GM13977 (cell line): ENCODE measurements around the gene GRIN3B.

Experiments used
- DNase-seq: peaks from one replicate; pipeline ENCODE4 v3.0.0; 2012; ENCODE audit warnings: low spot score
- CTCF ChIP-seq: IDR thresholded peaks from 2 replicates; pipeline ENCODE4 v1.5.1; 2012; ENCODE audit warnings: mild to moderate bottlenecking, control low read depth; ENCODE audit not compliant: insufficient read depth; ENCODE audit errors: extremely low read depth, missing control alignments
- in situ Hi-C: fragments of 300-500 bp; cut with MboI; formaldehyde crosslinking; loops from one replicate; pipeline ENCODE4 v1.12.0; 2022; ENCODE audit warnings: low sequenced_read_pairs, low pct_unique_long_range_greater_than_20kb, mixed read lengths, inconsistent platforms; ENCODE audit not compliant: unreplicated experiment

Gene GRIN3B

GRCh38 chr19:1046836-1047695 lies 46.8 kb downstream of the GRIN3B start:
- in situ Hi-C loops = no loop called here
- no peak for TF ChIP-seq CTCF
- no peak for DNase-seq

GRCh38 chr19:1047696-1048147 lies 47.5 kb downstream of the GRIN3B start:
- no peak for DNase-seq
- in situ Hi-C loops = no loop called here
- no peak for TF ChIP-seq CTCF

GRCh38 chr19:1049106-1049505 lies 48.9 kb downstream of the GRIN3B start:
- TF ChIP-seq CTCF = no peak
- in situ Hi-C loops = no loop called here
- DNase-seq = no peak

GRCh38 chr19:1049800-1050199 lies 49.6 kb downstream of the GRIN3B start:
- no peak for DNase-seq
- in situ Hi-C loops = no loop called here
- no peak for TF ChIP-seq CTCF

GRCh38 chr19:1050989-1051788 lies 51.0 kb downstream of the GRIN3B start:
- no peak for DNase-seq
- in situ Hi-C loops = no loop called here
- no peak for TF ChIP-seq CTCF

GRCh38 chr19:1051791-1052190 lies 51.6 kb downstream of the GRIN3B start:
- no peak for DNase-seq
- in situ Hi-C loops = no loop called here

More at GRCh38 chr19:1051791-1052190, 51.6 kb downstream of the GRIN3B start:
- no peak for TF ChIP-seq CTCF
